Measurements from ENCODE around the gene KIAA1958. TPM values are rescaled to one million over a fixed set of nuclear protein-coding genes. Genes with fewer than 3 reads are reported as not detected.

The KIAA1958 gene
- polyA plus RNA-seq, 3 donors = 1.9 to 4.2 (median 1.9) TPM

DNA sequence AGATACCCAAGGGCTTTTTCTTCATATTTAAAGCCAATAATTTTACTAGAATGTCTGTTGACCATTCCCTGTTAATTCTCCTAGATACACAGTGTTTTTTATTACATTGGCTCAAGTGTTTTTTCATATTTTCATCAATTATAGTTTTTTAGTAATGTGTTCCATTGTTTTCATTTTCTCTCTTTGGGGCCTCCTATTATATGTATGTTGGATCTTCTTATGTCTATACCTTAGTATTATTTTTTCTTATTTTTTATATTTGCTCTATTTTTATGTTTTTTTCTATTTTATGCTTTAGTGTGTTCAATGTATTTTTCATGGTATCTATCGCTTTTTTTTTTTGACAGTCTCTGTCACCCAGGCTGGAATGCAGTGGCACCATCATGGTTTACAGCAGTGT lies 7.5 kb downstream of the KIAA1958 start:
- H3K36me3 Mint-ChIP-seq = peaks cover 13 to 26% of the 10 kb centered on the region in 2 donors
- Histone ChIP-seq H3K27me3 (ENCODE audit: control insufficient read depth in 2 of 2, insufficient read depth in 2 of 2, low read length in 2 of 2) (no peaks in the 10 kb centered on the region), H3K79me2 (ENCODE audit: insufficient read depth, low read length) (peaks cover 76% of the 10 kb centered on the region), H3K4me2 (replicated peaks; ENCODE audit: extremely low read depth, low read length, poor library complexity, severe bottlenecking) (no peak overlapping the region), H2AFZ (ENCODE audit: insufficient read depth, low read depth, low read length, poor library complexity, severe bottlenecking) (no peak overlapping the region), H4K20me1 (ENCODE audit: insufficient read depth, low read length) (no peaks in the 10 kb centered on the region), H3K9me3 (replicated peaks in 1 of 2; ENCODE audit: control insufficient read depth in 1 of 2, insufficient read depth in 1 of 2, low read length in 2 of 2) (peaks cover 0 to 4% of the 10 kb centered on the region in 2 donors), H3K9ac (ENCODE audit: insufficient read depth, low read length, poor library complexity, severe bottlenecking) (no peak overlapping the region), H3K4me1 (ENCODE audit: control insufficient read depth in 1 of 2, insufficient read depth in 2 of 2, low read length in 2 of 2) (peaks cover 28 to 33% of the 10 kb centered on the region in 2 donors), H3K36me3 (replicated peaks in 1 of 2; ENCODE audit: control insufficient read depth in 1 of 2, insufficient read depth in 2 of 2, low read length in 2 of 2) (peaks cover 0 to 13% of the 10 kb centered on the region in 2 donors), H3K4me3 (replicated peaks in 1 of 3; ENCODE audit: low read depth in 2 of 3, low read length in 3 of 3) (no peak overlapping the region), H3K27ac (ENCODE audit: low read depth in 1 of 2, low read length in 2 of 2) (peak overlapping the region in 1 of 2 donors; percentile 83)
- peaks cover 14 to 22% (median 15%) of the 10 kb centered on the region in 7 donors for H3K9me3 Mint-ChIP-seq
- H3K27ac Mint-ChIP-seq = peak overlapping the region in 1 of 7 donors; percentile 57
- H3K27me3 Mint-ChIP-seq (ENCODE audit: low read depth in 3 of 3) = no peaks in the 10 kb centered on the region
- no peak for DNase-seq
- intact Hi-C loops (cut with micrococcal nuclease) = no loop called here
- 100% methylated on average over 1 of the region's 1 CpG for WGBS (ENCODE audit: insufficient coverage)
- H3K4me1 Mint-ChIP-seq = peaks cover 50% of the 10 kb centered on the region
- TF ChIP-seq, protein P1, sequence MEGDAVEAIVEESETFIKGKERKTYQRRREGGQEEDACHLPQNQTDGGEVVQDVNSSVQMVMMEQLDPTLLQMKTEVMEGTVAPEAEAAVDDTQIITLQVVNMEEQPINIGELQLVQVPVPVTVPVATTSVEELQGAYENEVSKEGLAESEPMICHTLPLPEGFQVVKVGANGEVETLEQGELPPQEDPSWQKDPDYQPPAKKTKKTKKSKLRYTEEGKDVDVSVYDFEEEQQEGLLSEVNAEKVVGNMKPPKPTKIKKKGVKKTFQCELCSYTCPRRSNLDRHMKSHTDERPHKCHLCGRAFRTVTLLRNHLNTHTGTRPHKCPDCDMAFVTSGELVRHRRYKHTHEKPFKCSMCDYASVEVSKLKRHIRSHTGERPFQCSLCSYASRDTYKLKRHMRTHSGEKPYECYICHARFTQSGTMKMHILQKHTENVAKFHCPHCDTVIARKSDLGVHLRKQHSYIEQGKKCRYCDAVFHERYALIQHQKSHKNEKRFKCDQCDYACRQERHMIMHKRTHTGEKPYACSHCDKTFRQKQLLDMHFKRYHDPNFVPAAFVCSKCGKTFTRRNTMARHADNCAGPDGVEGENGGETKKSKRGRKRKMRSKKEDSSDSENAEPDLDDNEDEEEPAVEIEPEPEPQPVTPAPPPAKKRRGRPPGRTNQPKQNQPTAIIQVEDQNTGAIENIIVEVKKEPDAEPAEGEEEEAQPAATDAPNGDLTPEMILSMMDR (IDR thresholded peaks at IDR 0.05) = no peak
- no peak overlapping the region for H3K4me3 Mint-ChIP-seq

GRCh38 chr9:112495614-112496013 lies 9.0 kb downstream of the KIAA1958 start:
- Mint-ChIP-seq H3K4me1 (peaks cover 46% of the 10 kb centered on the region), H3K4me3 (peak overlapping the region in 1 of 2 donors; percentile 84), H3K27ac (peak overlapping the region; percentile 87 to 96 (median 90)), H3K9me3 (peaks cover 14 to 22% (median 15%) of the 10 kb centered on the region in 7 donors), H3K27me3 (ENCODE audit: low read depth in 3 of 3) (no peaks in the 10 kb centered on the region), H3K36me3 (peaks cover 11 to 26% of the 10 kb centered on the region in 2 donors)
- TF ChIP-seq, protein P1 (IDR thresholded peaks at IDR 0.05) = no peak
- Histone ChIP-seq H3K4me2 (replicated peaks; ENCODE audit: extremely low read depth, low read length, poor library complexity, severe bottlenecking) (peak overlapping the region; percentile 61), H3K9ac (ENCODE audit: insufficient read depth, low read length, poor library complexity, severe bottlenecking) (no peak overlapping the region), H3K4me1 (ENCODE audit: control insufficient read depth in 1 of 2, insufficient read depth in 2 of 2, low read length in 2 of 2) (peaks cover 28 to 33% of the 10 kb centered on the region in 2 donors), H3K9me3 (replicated peaks in 1 of 2; ENCODE audit: control insufficient read depth in 1 of 2, insufficient read depth in 1 of 2, low read length in 2 of 2) (peaks cover 0 to 4% of the 10 kb centered on the region in 2 donors), H2AFZ (ENCODE audit: insufficient read depth, low read depth, low read length, poor library complexity, severe bottlenecking) (peak overlapping the region; percentile 41), H3K4me3 (replicated peaks in 1 of 3; ENCODE audit: low read depth in 2 of 3, low read length in 3 of 3) (peak overlapping the region in 1 of 3 experiments; percentile 50), H3K79me2 (ENCODE audit: insufficient read depth, low read length) (peaks cover 75% of the 10 kb centered on the region), H3K27me3 (ENCODE audit: control insufficient read depth in 2 of 2, insufficient read depth in 2 of 2, low read length in 2 of 2) (no peaks in the 10 kb centered on the region), H3K27ac (ENCODE audit: low read depth in 1 of 2, low read length in 2 of 2) (peak overlapping the region in 1 of 2 donors; percentile 83), H4K20me1 (ENCODE audit: insufficient read depth, low read length) (no peaks in the 10 kb centered on the region), H3K36me3 (replicated peaks in 1 of 2; ENCODE audit: control insufficient read depth in 1 of 2, insufficient read depth in 2 of 2, low read length in 2 of 2) (peaks cover 0 to 13% of the 10 kb centered on the region in 2 donors)
- intact Hi-C loops (cut with micrococcal nuclease) = no loop called here
- peak; percentile 64 to 80 (median 79) for DNase-seq
- 69% methylated on average over 3 of the region's 4 CpGs for WGBS (ENCODE audit: insufficient coverage)

Data from CD14-positive monocyte (primary cell).